Transverse colon (tissue), 4 donors: ENCODE measurements around the gene STT3B. TPM values are rescaled to one million over a fixed set of nuclear protein-coding genes. Genes with fewer than 3 reads are reported as not detected.

Source experiments
- DNase-seq: peaks from one replicate; pipeline ENCODE4 v3.0.0-alpha.2; 2019
- H3K27ac ChIP-seq, 4 donors: fragments of 200-600 bp; sonication (generic); 2 replicates each; pipeline ENCODE4 v1.5.1; 2016 to 2018; ENCODE audit warnings: inconsistent platforms in 4 of 4
- H3K27me3 ChIP-seq: fragments of 200-600 bp; sonication (generic); 2 replicates; pipeline ENCODE4 v1.5.1; 2017; ENCODE audit warnings: inconsistent platforms
- H3K36me3 ChIP-seq, 4 donors: fragments of 200-600 bp; sonication (generic); 2 replicates each; pipeline ENCODE4 v1.5.1; 2017 to 2019; ENCODE audit warnings: inconsistent platforms in 4 of 4
- H3K4me1 ChIP-seq, 4 donors: fragments of 200-600 bp; sonication (generic); 2 replicates each; pipeline ENCODE4 v1.5.1; 2017 to 2020; ENCODE audit warnings: inconsistent platforms in 4 of 4
- H3K4me3 ChIP-seq, 4 donors: fragments of 200-600 bp; sonication (generic); 1 replicate in 1 of 4; 2 replicates in 3 of 4; pipeline versions ENCODE4 v1.5.1 to v1.6.1; 2017 to 2019; ENCODE audit warnings: inconsistent platforms in 4 of 4
- H3K9me3 ChIP-seq, 2 donors: fragments of 200-600 bp; sonication (generic); 2 replicates each; pipeline ENCODE4 v1.5.1; 2017 to 2019; ENCODE audit warnings: inconsistent platforms in 2 of 2
- EP300 ChIP-seq: sonication (generic); formaldehyde crosslinking; IDR thresholded peaks from one replicate; pipeline ENCODE4 v1.6.1; 2017; ENCODE audit warnings: antibody characterized with exemption, low read depth
- POLR2A ChIP-seq: fragments of 450-650 bp; IDR thresholded peaks from one replicate; pipeline ENCODE4 v1.6.1; 2016; ENCODE audit warnings: antibody characterized with exemption, mild to moderate bottlenecking, moderate library complexity
- POLR2AphosphoS5 ChIP-seq, 3 donors: sonication (generic); formaldehyde crosslinking; IDR thresholded peaks; one replicate each; pipeline ENCODE4 v1.6.1; 2016; ENCODE audit warnings: antibody characterized with exemption in 3 of 3
- WGBS, 2 donors: methylation state at CpG; one replicate each; pipeline ENCODE4 v1.1.5; 2018; ENCODE audit warnings: low coverage in 1 of 2; 5-methylcytosine and 5-hydroxymethylcytosine counted together
- in situ Hi-C, 4 donors: fragments of 200-750 bp; cut with MboI; loops; one replicate each; pipeline versions ENCODE4 v1.15.0 to v1.15.1; 2017; ENCODE audit warnings: low sequenced_read_pairs in 3 of 4, low pct_ligation_motif_present in 1 of 4, low pct_unique_long_range_greater_than_20kb in 1 of 4
- intact Hi-C: fragments of 100-400 bp; cut with DNase I; formaldehyde crosslinking; loops from one replicate; pipeline ENCODE4 v1.15.1; 2023; ENCODE audit warnings: low total_unique reads
- total RNA-seq, 4 donors: library from RNA; depleted of rRNA; stranded (reverse); fragments of >200 nt; gene quantifications; one replicate each; pipeline ENCODE4 v1.1.0, GENCODE V29; 2016
- TF ChIP-seq, protein P1 (sequence below), 5 experiments: fragments of 200-600 bp in 3 of 5; fragments of 450-650 bp in 2 of 5; sonication (generic) in 3 of 5; IDR thresholded peaks; 1 replicate in 2 of 5; 2 replicates in 3 of 5; pipeline ENCODE4 v1.5.1; 2016 to 2017; ENCODE audit warnings: antibody characterized with exemption in 5 of 5, inconsistent platforms in 3 of 5, mild to moderate bottlenecking in 2 of 5, moderate library complexity in 1 of 5

STT3B gene
- total RNA-seq, 4 donors from 2014 or later, result 32.8 to 128 (median 60.9) TPM

DNA sequence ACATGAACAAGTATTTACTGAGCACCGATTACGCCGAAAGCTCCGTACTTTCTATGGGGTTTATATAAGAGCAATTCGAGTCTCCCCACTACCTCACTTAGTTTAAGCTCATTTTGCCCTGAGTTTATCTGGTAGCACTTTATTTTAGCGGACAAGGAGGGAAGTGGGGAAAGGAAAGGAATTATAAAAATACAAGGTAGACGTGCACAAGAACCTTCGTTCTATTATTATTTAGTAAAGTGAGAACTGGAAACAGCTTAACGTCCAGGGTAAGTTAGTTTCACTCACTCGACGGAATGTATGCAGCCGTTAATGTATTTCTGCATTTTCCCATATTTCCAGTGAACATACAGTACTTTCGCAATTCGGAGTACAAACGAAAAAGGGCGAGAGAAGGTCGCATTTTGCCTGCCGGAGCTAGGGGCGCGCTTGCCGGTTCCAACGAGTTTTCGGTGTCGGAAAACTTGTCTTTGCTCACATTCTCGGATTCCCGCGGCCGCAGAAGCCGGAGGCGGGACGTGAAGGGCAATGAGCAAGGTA is 1.2 kb upstream of the STT3B start:
- in situ Hi-C loops, result no loop called here
- peak overlapping the region; percentile 62 to 98 (median 77) for H3K4me3 ChIP-seq
- peak overlapping the region; percentile 95 to 100 (median 98) for H3K27ac ChIP-seq
- peaks cover 8 to 37% (median 31%) of the 10 kb centered on the region in 4 donors for H3K4me1 ChIP-seq
- intact Hi-C loops, result no loop called here
- no peaks in the 10 kb centered on the region for H3K9me3 ChIP-seq
- no peak for TF ChIP-seq POLR2A
- no peak for TF ChIP-seq EP300
- TF ChIP-seq, protein P1, sequence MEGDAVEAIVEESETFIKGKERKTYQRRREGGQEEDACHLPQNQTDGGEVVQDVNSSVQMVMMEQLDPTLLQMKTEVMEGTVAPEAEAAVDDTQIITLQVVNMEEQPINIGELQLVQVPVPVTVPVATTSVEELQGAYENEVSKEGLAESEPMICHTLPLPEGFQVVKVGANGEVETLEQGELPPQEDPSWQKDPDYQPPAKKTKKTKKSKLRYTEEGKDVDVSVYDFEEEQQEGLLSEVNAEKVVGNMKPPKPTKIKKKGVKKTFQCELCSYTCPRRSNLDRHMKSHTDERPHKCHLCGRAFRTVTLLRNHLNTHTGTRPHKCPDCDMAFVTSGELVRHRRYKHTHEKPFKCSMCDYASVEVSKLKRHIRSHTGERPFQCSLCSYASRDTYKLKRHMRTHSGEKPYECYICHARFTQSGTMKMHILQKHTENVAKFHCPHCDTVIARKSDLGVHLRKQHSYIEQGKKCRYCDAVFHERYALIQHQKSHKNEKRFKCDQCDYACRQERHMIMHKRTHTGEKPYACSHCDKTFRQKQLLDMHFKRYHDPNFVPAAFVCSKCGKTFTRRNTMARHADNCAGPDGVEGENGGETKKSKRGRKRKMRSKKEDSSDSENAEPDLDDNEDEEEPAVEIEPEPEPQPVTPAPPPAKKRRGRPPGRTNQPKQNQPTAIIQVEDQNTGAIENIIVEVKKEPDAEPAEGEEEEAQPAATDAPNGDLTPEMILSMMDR (IDR thresholded peaks at IDR 0.05), result peak in 2 of 5 experiments; percentile 7 to 31
- TF ChIP-seq POLR2AphosphoS5 (IDR thresholded peaks at IDR 0.05), result no peak
- no peak for DNase-seq
- 1 to 2% methylated on average over 19 to 31 of the region's 31 CpGs for WGBS, 2 donors
- no peaks in the 10 kb centered on the region for H3K36me3 ChIP-seq
- H3K27me3 ChIP-seq, result no peaks in the 10 kb centered on the region

DNA sequence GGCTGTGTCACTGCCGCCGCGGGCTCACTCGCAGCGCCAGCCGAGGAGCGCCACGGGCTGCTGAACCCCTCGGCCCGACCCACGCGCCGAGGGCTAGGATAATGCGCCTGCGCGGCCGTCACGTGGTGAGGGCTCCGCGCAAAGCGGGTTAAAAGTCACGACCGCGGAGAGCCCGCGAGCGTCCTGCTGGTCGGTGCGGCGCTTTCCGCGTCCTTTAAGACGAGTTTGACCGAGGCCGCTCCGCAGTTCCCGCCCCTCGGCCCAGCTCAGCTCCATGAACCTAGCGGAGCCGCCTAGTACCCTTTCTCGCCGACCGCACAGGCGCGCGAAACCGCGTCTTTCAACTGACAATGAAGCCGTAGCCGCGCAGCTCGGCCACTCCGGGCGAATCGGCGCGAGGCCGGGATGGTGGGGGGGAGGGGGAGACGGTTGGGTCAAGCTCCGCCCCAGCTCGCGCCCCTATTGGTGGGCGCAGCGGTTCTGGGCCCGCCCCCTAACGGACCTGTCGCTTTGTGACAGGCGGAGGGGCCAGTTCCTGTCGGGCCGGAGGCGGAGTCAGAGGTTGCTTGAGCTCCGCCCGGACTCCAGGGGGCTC is 636 bp upstream of the STT3B start:
- WGBS, 2 donors, result 1% methylated on average over 54 of the region's 73 CpGs; no CpG with 5 or more reads in 1 of the 2 donors
- in situ Hi-C loops, result no loop called here

GRCh38 chr3:31533169-31534064 is 692 bp downstream of the STT3B start:
- peaks cover 18 to 53% (median 48%) of the 10 kb centered on the region in 4 donors for H3K4me1 ChIP-seq
- intact Hi-C loops (no loop called here), in situ Hi-C loops (no loop called here)
- no peaks in the 10 kb centered on the region for H3K9me3 ChIP-seq
- peak; percentile 66 for DNase-seq
- no peak for TF ChIP-seq POLR2A
- TF ChIP-seq EP300, result no peak
- no peak for TF ChIP-seq POLR2AphosphoS5 (IDR thresholded peaks at IDR 0.05)
- TF ChIP-seq, protein P1 (IDR thresholded peaks at IDR 0.05), result no peak
- H3K36me3 ChIP-seq, result no peaks in the 10 kb centered on the region
- H3K27me3 ChIP-seq, result no peaks in the 10 kb centered on the region
- WGBS, 2 donors, result 0% methylated on average over 1 to 51 of the region's 81 CpGs
- H3K27ac ChIP-seq, result peak overlapping the region; percentile 95 to 100 (median 98)
- H3K4me3 ChIP-seq, result peak overlapping the region; percentile 62 to 98 (median 86)

More for the DNA sequence above, 636 bp upstream of the STT3B start:
- TF ChIP-seq POLR2AphosphoS5 (IDR thresholded peaks at IDR 0.05) (peak; percentile 84 to 98 (median 97)), EP300 (peak; percentile 62), POLR2A (peak; percentile 98)
- TF ChIP-seq, protein P1 (IDR thresholded peaks at IDR 0.05), result peak in 2 of 5 experiments; percentile 14 to 55
- Histone ChIP-seq H3K9me3 (no peaks in the 10 kb centered on the region), H3K4me3 (peak overlapping the region; percentile 62 to 98 (median 77)), H3K4me1 (peaks cover 14 to 42% (median 37%) of the 10 kb centered on the region in 4 donors), H3K27me3 (no peaks in the 10 kb centered on the region), H3K27ac (peak overlapping the region; percentile 95 to 100 (median 98)), H3K36me3 (no peaks in the 10 kb centered on the region)
- intact Hi-C loops, result no loop called here
- peak; percentile 99 for DNase-seq

DNA sequence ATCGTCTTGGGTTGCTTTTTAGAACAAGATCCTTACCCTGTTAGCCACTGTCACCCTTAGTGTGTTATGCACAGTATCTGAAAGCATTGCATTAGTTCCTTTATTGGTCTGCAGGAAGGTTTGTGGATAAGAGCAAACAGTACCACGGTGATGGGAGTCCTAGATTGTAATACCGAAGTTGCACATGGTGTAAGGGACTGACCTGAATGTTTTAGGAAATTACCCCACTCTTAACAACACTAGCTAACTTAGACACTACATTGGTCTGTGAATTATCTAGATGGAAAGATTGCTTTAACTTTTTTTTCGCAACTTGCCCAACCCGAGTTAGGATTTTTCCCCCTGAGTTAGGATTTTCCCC is 1.3 kb downstream of the STT3B start:
- whole genome bisulfite sequencing, 2 donors, result 4 to 6% methylated on average over 5 of the region's 5 CpGs
- peak overlapping the region; percentile 95 to 100 (median 98) for H3K27ac ChIP-seq
- H3K27me3 ChIP-seq, result no peaks in the 10 kb centered on the region
- peaks cover 18 to 59% (median 51%) of the 10 kb centered on the region in 4 donors for H3K4me1 ChIP-seq
- no peak for DNase-seq
- peak overlapping the region; percentile 62 to 98 (median 86) for H3K4me3 ChIP-seq
- intact Hi-C loops (no loop called here), in situ Hi-C loops (no loop called here)
- TF ChIP-seq POLR2AphosphoS5 (IDR thresholded peaks at IDR 0.05), result peak in 2 of 3 donors; percentile 5 to 32
- TF ChIP-seq, protein P1 (IDR thresholded peaks at IDR 0.05), result no peak
- H3K36me3 ChIP-seq, result no peaks in the 10 kb centered on the region
- no peaks in the 10 kb centered on the region for H3K9me3 ChIP-seq
